GM12873 (cell line): ENCODE data around the gene TMEM30B.

ENCODE experiments used
- CTCF ChIP-seq: IDR thresholded peaks from 2 replicates; pipeline ENCODE4 v1.5.1; 2012; ENCODE audit warnings: low read depth, mild to moderate bottlenecking, moderate library complexity, low read length, control low read depth; ENCODE audit not compliant: insufficient read depth; ENCODE audit errors: missing control alignments

Gene TMEM30B

GRCh38 chr14:61264651-61265050, 16.5 kb downstream of the TMEM30B start:
- no peak for TF ChIP-seq CTCF

DNA sequence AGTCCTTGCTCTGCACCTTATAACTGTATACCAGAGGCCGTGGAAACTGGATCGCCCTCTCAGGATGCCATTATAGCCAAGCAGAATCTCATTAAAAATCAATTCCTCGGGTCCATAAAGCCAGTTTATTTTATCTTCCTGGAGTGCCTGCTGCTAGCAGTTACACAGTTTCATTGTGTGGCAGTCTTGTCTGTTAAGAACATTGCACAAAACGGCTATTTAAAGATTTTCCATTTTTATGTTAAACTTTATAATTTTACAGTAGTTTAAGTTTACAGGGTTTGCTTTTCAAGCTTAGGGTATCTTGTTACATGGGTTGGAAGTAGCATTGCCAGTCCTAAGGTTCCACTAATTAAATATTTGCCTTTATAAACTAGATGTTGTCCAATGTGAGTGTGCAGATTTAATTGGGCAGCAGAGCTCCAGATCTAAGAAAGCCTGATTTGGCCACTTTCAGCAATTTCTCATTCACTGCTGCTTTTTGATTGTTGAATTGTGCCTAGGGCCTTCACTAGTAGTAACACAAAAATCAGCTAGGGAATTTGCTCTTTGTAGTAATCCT, 17.0 kb downstream of the TMEM30B start:
- no peak for TF ChIP-seq CTCF

- TF ChIP-seq CTCF, result no peak
Observed at GRCh38 chr14:61262082-61262481, 19.1 kb downstream of the TMEM30B start.

- TF ChIP-seq CTCF, result no peak
Observed at GRCh38 chr14:61260939-61261776, 20.0 kb downstream of the TMEM30B start.

DNA sequence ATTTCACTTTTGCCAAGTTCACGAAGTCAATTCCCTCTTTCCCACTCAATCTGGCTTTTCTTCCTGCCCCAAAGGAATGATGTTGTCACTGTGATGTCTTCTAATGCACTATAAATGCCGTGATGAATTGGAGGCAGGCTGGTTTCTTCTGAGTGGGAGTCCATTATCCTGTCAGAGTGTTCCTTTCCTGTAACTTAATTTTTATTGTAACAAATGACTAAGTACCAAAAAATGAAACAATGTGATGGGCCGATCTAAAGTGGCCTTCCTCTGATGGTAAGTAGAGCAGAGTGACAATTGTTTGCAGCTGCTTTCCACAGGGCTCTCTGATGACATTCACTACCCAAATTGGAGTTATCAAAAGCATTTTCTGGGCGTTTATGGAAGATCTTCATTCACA, 22.2 kb downstream of the TMEM30B start:
- no peak for TF ChIP-seq CTCF

DNA sequence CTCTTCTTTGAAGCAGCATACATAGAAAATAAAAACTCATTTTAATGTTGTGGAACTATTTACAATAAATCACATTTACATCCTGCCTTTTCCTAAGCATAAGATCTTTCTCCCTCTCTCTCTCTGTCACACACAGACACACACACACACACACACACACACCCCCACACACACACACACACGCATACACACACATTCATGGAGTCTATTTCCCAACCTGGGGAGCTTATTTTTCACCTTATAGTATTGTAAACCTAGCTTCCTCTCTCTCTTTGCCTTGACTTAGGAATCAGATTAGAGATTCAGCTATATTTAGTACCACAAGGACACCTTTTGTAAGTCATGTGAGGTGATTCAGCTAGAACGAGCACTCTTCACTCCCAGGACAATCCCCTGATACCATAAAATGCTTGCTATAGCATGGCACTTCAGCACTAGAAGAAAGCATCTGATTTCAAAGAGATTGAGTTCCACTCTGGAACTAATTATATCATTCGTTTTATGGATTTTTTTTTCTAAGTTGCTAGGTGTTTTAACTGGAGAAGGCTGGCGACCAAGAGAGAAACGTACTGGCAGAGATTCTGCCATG, 23.6 kb downstream of the TMEM30B start:
- TF ChIP-seq CTCF, result no peak

GRCh38 chr14:61256826-61257468, 24.2 kb downstream of the TMEM30B start:
- no peak for TF ChIP-seq CTCF
